ENCODE data around the gene TRHDE. TPM values are rescaled to one million over a fixed set of nuclear protein-coding genes. Genes with fewer than 3 reads are reported as not detected.

TRHDE gene
- total RNA-seq, 1 experiment from 2014 or later: 5.5 TPM

DNA sequence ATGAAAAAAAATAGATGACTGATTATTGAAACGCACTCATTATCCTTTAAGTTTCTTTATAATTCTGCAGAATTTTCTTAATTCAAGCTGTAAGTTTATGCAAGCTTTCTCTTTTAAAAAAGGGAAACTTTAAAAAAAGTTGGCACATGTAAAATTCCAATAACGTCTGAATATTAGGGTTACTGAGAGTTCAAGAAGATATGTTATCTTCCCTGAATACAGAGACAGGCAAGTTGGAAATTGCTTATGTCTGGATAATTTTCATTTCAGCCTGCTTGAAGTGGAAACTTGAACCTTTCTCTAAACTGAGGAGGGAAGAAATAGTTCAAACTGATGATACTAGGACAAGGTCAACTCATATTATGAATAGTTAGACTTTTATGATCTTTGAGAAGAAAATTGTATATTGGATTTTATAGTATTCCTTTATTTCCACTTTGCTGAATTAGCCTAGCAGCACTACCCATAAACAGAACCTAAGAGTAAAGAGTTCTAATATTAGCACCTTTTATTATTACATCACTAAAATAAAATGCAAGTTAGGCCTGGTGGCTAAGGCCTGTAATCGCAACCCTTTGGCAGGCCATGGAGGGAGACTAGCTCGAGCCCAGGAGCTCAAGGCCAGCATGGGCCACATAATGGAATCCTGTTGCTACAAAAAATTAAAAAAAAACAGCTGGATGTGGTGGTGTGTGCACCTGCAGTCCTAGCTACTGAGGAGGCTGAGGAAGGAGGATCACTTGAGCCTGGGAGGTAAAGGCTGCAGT, 288.0 kb downstream of the TRHDE start (continued):
- TF ChIP-seq CDX4 (CRISPR knock-in tag; IDR thresholded peaks at IDR 0.05; ENCODE audit: borderline replicate concordance) (no peak), ZNF263 (CRISPR knock-in tag; IDR thresholded peaks at IDR 0.05; ENCODE audit: low read depth) (no peak), ATF1 (CRISPR knock-in tag; IDR thresholded peaks at IDR 0.05) (no peak), JUN (CRISPR knock-in tag; IDR thresholded peaks at IDR 0.05) (no peak), OVOL2 (CRISPR knock-in tag; IDR thresholded peaks at IDR 0.05; ENCODE audit: borderline replicate concordance) (no peak)

GRCh38 chr12:72570601-72571000, 298.4 kb downstream of the TRHDE start:
- TF ChIP-seq, protein P1, sequence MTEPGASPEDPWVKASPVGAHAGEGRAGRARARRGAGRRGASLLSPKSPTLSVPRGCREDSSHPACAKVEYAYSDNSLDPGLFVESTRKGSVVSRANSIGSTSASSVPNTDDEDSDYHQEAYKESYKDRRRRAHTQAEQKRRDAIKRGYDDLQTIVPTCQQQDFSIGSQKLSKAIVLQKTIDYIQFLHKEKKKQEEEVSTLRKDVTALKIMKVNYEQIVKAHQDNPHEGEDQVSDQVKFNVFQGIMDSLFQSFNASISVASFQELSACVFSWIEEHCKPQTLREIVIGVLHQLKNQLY (CRISPR knock-in tag; IDR thresholded peaks at IDR 0.05): no peak
- TF ChIP-seq, protein P2, sequence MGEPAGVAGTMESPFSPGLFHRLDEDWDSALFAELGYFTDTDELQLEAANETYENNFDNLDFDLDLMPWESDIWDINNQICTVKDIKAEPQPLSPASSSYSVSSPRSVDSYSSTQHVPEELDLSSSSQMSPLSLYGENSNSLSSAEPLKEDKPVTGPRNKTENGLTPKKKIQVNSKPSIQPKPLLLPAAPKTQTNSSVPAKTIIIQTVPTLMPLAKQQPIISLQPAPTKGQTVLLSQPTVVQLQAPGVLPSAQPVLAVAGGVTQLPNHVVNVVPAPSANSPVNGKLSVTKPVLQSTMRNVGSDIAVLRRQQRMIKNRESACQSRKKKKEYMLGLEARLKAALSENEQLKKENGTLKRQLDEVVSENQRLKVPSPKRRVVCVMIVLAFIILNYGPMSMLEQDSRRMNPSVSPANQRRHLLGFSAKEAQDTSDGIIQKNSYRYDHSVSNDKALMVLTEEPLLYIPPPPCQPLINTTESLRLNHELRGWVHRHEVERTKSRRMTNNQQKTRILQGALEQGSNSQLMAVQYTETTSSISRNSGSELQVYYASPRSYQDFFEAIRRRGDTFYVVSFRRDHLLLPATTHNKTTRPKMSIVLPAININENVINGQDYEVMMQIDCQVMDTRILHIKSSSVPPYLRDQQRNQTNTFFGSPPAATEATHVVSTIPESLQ (CRISPR knock-in tag; IDR thresholded peaks at IDR 0.05): no peak
- no peak for TF ChIP-seq TP53 (CRISPR knock-in tag; IDR thresholded peaks at IDR 0.05)
- no peak for TF ChIP-seq NFE2L1 (CRISPR knock-in tag; IDR thresholded peaks at IDR 0.05)
- no peak for TF ChIP-seq TEAD4 (CRISPR knock-in tag; IDR thresholded peaks at IDR 0.05)
- no peak for TF ChIP-seq ESRRA (CRISPR knock-in tag; IDR thresholded peaks at IDR 0.05; ENCODE audit: borderline replicate concordance)
- TF ChIP-seq, protein P3, sequence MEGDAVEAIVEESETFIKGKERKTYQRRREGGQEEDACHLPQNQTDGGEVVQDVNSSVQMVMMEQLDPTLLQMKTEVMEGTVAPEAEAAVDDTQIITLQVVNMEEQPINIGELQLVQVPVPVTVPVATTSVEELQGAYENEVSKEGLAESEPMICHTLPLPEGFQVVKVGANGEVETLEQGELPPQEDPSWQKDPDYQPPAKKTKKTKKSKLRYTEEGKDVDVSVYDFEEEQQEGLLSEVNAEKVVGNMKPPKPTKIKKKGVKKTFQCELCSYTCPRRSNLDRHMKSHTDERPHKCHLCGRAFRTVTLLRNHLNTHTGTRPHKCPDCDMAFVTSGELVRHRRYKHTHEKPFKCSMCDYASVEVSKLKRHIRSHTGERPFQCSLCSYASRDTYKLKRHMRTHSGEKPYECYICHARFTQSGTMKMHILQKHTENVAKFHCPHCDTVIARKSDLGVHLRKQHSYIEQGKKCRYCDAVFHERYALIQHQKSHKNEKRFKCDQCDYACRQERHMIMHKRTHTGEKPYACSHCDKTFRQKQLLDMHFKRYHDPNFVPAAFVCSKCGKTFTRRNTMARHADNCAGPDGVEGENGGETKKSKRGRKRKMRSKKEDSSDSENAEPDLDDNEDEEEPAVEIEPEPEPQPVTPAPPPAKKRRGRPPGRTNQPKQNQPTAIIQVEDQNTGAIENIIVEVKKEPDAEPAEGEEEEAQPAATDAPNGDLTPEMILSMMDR (IDR thresholded peaks at IDR 0.05): peak; percentile 60
- TF ChIP-seq SOX15 (CRISPR knock-in tag; IDR thresholded peaks at IDR 0.05): no peak
- peaks cover 10% of the 10 kb centered on the region for H3K4me1 Mint-ChIP-seq
- no peak overlapping the region for H3K27ac Mint-ChIP-seq
- H3K9me3 Mint-ChIP-seq: no peaks in the 10 kb centered on the region
- H3K27me3 Mint-ChIP-seq (ENCODE audit: low read depth): no peaks in the 10 kb centered on the region
- ChIA-PET POLR2A (interaction anchor here (0.6 kb wide), 1 partner anchor 1578 kb away, joined by 5 read pairs; no protein-coding TSS in a partner anchor), CTCF (interaction anchor here (1.1 kb wide), 1 partner anchor 40 kb away, joined by 3 read pairs; no protein-coding TSS in a partner anchor)
- ATAC-seq: peak; percentile 95
- H3K36me3 Mint-ChIP-seq: no peaks in the 10 kb centered on the region
- no peak overlapping the region for H3K4me3 Mint-ChIP-seq
- peak; percentile 70 for DNase-seq (ENCODE audit: low spot score)

DNA sequence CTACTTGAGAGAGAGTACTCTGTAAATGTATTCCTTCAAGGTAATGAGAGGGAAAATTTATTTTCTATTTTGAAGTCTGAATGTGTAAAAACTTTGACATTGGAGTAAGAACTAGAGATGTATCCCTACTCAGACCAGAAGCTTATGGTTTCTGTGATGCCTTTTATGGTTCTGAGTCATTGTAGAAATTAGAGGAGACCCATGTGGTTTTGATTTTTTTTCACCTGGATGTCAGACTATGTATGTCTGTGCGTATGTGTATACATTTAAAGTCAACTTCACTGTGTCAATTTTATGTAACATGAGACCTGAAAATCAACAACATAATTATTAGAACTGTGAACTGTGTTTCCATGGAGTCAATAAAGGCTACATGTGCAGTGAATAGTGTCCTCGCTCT, 302.0 kb downstream of the TRHDE start:
- Mint-ChIP-seq H3K4me3 (no peak overlapping the region), H3K27me3 (ENCODE audit: low read depth) (no peaks in the 10 kb centered on the region), H3K9me3 (no peaks in the 10 kb centered on the region), H3K36me3 (no peaks in the 10 kb centered on the region), H3K4me1 (peaks cover 10% of the 10 kb centered on the region), H3K27ac (no peak overlapping the region)
- DNase-seq (ENCODE audit: low spot score) (no peak), ATAC-seq (no peak)
- ChIA-PET CTCF (no interaction called here), POLR2A (interaction anchor here (0.6 kb wide), 1 partner anchor 10 kb away, joined by 3 read pairs; no protein-coding TSS in a partner anchor)
- TF ChIP-seq ZNF219 (CRISPR knock-in tag; IDR thresholded peaks at IDR 0.05; ENCODE audit: borderline replicate concordance): no peak
- no peak for TF ChIP-seq EMX1 (CRISPR knock-in tag; IDR thresholded peaks at IDR 0.05)
- TF ChIP-seq, protein P4, sequence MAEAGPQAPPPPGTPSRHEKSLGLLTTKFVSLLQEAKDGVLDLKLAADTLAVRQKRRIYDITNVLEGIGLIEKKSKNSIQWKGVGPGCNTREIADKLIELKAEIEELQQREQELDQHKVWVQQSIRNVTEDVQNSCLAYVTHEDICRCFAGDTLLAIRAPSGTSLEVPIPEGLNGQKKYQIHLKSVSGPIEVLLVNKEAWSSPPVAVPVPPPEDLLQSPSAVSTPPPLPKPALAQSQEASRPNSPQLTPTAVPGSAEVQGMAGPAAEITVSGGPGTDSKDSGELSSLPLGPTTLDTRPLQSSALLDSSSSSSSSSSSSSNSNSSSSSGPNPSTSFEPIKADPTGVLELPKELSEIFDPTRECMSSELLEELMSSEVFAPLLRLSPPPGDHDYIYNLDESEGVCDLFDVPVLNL (CRISPR knock-in tag; IDR thresholded peaks at IDR 0.05; ENCODE audit: borderline replicate concordance, low read depth): no peak
- no peak for TF ChIP-seq ZNF263 (CRISPR knock-in tag; IDR thresholded peaks at IDR 0.05; ENCODE audit: low read depth)
- no peak for TF ChIP-seq ZNF512 (CRISPR knock-in tag; IDR thresholded peaks at IDR 0.05; ENCODE audit: borderline replicate concordance)
- TF ChIP-seq CDX4 (CRISPR knock-in tag; IDR thresholded peaks at IDR 0.05; ENCODE audit: borderline replicate concordance): no peak
- TF ChIP-seq, protein P5, sequence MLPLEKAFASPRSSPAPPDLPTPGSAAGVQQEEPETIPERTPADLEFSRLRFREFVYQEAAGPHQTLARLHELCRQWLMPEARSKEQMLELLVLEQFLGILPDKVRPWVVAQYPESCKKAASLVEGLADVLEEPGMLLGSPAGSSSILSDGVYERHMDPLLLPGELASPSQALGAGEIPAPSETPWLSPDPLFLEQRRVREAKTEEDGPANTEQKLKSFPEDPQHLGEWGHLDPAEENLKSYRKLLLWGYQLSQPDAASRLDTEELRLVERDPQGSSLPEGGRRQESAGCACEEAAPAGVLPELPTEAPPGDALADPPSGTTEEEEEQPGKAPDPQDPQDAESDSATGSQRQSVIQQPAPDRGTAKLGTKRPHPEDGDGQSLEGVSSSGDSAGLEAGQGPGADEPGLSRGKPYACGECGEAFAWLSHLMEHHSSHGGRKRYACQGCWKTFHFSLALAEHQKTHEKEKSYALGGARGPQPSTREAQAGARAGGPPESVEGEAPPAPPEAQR (CRISPR knock-in tag; IDR thresholded peaks at IDR 0.05): no peak
- TF ChIP-seq MXD4 (CRISPR knock-in tag; IDR thresholded peaks at IDR 0.05; ENCODE audit: borderline replicate concordance): no peak
- no peak for TF ChIP-seq SMAD4 (CRISPR knock-in tag; IDR thresholded peaks at IDR 0.05)
